Spleen (tissue), 11 donors: ENCODE measurements around the gene NUMB. TPM values are rescaled to one million over a fixed set of nuclear protein-coding genes. Genes with fewer than 3 reads are reported as not detected.
A peak's percentile ranks its signal among the peaks of the same experiment; 100 is the strongest.

Experiments used
- DNase-seq: peaks from one replicate; pipeline ENCODE4 v3.0.0-alpha.2; 2020
- H3K27ac ChIP-seq, 8 donors: fragments of 200-600 bp; sonication (generic) in 7 of 8; 1 replicate in 4 of 8; 2 replicates in 4 of 8; pipeline versions ENCODE4 v1.5.0 to v1.8.0; 2016 to 2021; ENCODE audit warnings: inconsistent platforms in 4 of 8, mild to moderate bottlenecking in 4 of 8, moderate library complexity in 1 of 8
- H3K27me3 ChIP-seq, 7 donors: fragments of 200-600 bp; sonication (generic) in 6 of 7; replicated peaks in 1 of 7; 1 replicate in 4 of 7; 2 replicates in 3 of 7; pipeline versions ENCODE4 v1.5.0 to v1.8.0; 2016 to 2021; ENCODE audit warnings: inconsistent platforms in 3 of 7, mild to moderate bottlenecking in 1 of 7
- H3K36me3 ChIP-seq, 6 donors: fragments of 200-600 bp; sonication (generic) in 5 of 6; 1 replicate in 4 of 6; 2 replicates in 2 of 6; pipeline versions ENCODE4 v1.5.0 to v1.8.0; 2016 to 2021; ENCODE audit warnings: inconsistent platforms in 2 of 6
- H3K4me1 ChIP-seq, 6 donors: fragments of 200-600 bp; sonication (generic) in 5 of 6; 1 replicate in 3 of 6; 2 replicates in 3 of 6; pipeline versions ENCODE4 v1.5.0 to v1.8.0; 2016 to 2021; ENCODE audit warnings: inconsistent platforms in 3 of 6
- H3K4me3 ChIP-seq, 8 donors: fragments of 200-600 bp; sonication (generic) in 7 of 8; 1 replicate in 4 of 8; 2 replicates in 4 of 8; pipeline versions ENCODE4 v1.5.0 to v1.8.0; 2016 to 2021; ENCODE audit warnings: inconsistent platforms in 4 of 8, mild to moderate bottlenecking in 4 of 8, moderate library complexity in 2 of 8
- H3K9me3 ChIP-seq, 8 donors: fragments of 200-600 bp; sonication (generic) in 7 of 8; 1 replicate in 4 of 8; 2 replicates in 4 of 8; pipeline versions ENCODE4 v1.5.0 to v1.8.0; 2016 to 2021; ENCODE audit warnings: inconsistent platforms in 4 of 8
- CTCF ChIP-seq, 11 experiments: fragments of 200-600 bp in 7 of 11; fragments of 450-650 bp in 4 of 11; sonication (generic) in 4 of 11; IDR thresholded peaks in 8 of 11; conservative IDR thresholded peaks in 3 of 11; 1 replicate in 7 of 11; 2 replicates in 4 of 11; pipeline versions ENCODE4 v1.4.0 to v1.8.0; 2016 to 2021; ENCODE audit warnings: antibody characterized with exemption in 11 of 11, inconsistent platforms in 4 of 11, mild to moderate bottlenecking in 1 of 11
- POLR2A ChIP-seq, 3 donors: fragments of 450-650 bp; IDR thresholded peaks; one replicate each; pipeline ENCODE4 v1.5.1; 2017; ENCODE audit warnings: antibody characterized with exemption in 3 of 3, mild to moderate bottlenecking in 1 of 3
- POLR2AphosphoS5 ChIP-seq, 3 donors: sonication (generic); formaldehyde crosslinking; IDR thresholded peaks; one replicate each; pipeline ENCODE4 v1.5.1; 2017; ENCODE audit warnings: antibody characterized with exemption in 3 of 3
- WGBS, 5 donors: extraction: QIAGEN DNeasy Blood & Tissue Kit in 3 of 5; methylation state at CpG; one replicate each; pipeline versions ENCODE4 v1.1.5 to v1.1.7; 2013 to 2018; 5-methylcytosine and 5-hydroxymethylcytosine counted together
- intact Hi-C: fragments of 100-400 bp; cut with DNase I; formaldehyde crosslinking; loops from one replicate; pipeline ENCODE4 v1.15.0; 2023; ENCODE audit warnings: low total_unique reads
- polyA plus RNA-seq, 3 donors: library from polyadenylated mRNA; stranded (reverse); fragments of 200-250 nt; gene quantifications; one replicate each; pipeline ENCODE4 v1.2.1, GENCODE V29; 2013
- total RNA-seq, 7 donors: library from RNA; depleted of rRNA in 3 of 7; stranded (reverse); fragments of >200 nt in 3 of 7; fragmentation: NEBNext Ultra II Directional in 4 of 7; extraction: Animal tissue kit (Norgen Biotek cat#: 25700) in 4 of 7; gene quantifications; one replicate each; pipeline versions ENCODE4 v1.1.0 to v1.2.1, GENCODE V29; 2016 to 2021
- donor health status: healthy with polysubstance abuse.
- donor health status: DM: no; HTN: no; CAD: no; lungs with moderate emphysema.
- donor health status: DM: no; HTN: no; CAD: no.
- donor health status: Bipolar disorder and iron deficiency.
- donor health status: healthy.
- donor health status: DM: no; HTN: no; CAD: no.
- donor health status: DM: yes; HTN: yes; CAD: no.

NUMB gene
- total and polyA plus RNA-seq, 10 donors = 19.8 to 165 (median 92.9) TPM

GRCh38 chr14:73277376-73277775 is 181.0 kb downstream of the NUMB start:
- intact Hi-C loops = no loop called here
- Histone ChIP-seq H3K4me3 (no peak overlapping the region), H3K36me3 (peaks cover 5 to 100% (median 80%) of the 10 kb centered on the region in 6 donors), H3K4me1 (no peaks in the 10 kb centered on the region), H3K27me3 (no peaks in the 10 kb centered on the region), H3K9me3 (no peaks in the 10 kb centered on the region), H3K27ac (no peak overlapping the region)
- no peak for DNase-seq
- TF ChIP-seq POLR2A (IDR thresholded peaks at IDR 0.05) (no peak), POLR2AphosphoS5 (IDR thresholded peaks at IDR 0.05) (no peak), CTCF (IDR thresholded peaks at IDR 0.05 in 8 of 11, conservative IDR thresholded peaks at IDR 0.05 in 3 of 11) (no peak)
- 88 to 100% (median 94%) methylated on average over 2 of the region's 2 CpGs for WGBS, 5 donors

GRCh38 chr14:73276836-73277235 is 181.5 kb downstream of the NUMB start:
- Histone ChIP-seq H3K9me3 (no peaks in the 10 kb centered on the region), H3K36me3 (peaks cover 5 to 100% (median 75%) of the 10 kb centered on the region in 6 donors), H3K4me1 (no peaks in the 10 kb centered on the region), H3K27ac (no peak overlapping the region), H3K27me3 (no peaks in the 10 kb centered on the region), H3K4me3 (no peak overlapping the region)
- TF ChIP-seq POLR2AphosphoS5 (IDR thresholded peaks at IDR 0.05) (peak in 2 of 3 donors; percentile 35 to 42), POLR2A (IDR thresholded peaks at IDR 0.05) (no peak), CTCF (IDR thresholded peaks at IDR 0.05 in 8 of 11, conservative IDR thresholded peaks at IDR 0.05 in 3 of 11) (no peak)
- 87 to 97% (median 95%) methylated on average over 7 of the region's 7 CpGs for WGBS, 5 donors
- DNase-seq = no peak
- intact Hi-C loops = no loop called here

GRCh38 chr14:73273799-73274198 is 184.5 kb downstream of the NUMB start:
- TF ChIP-seq CTCF (IDR thresholded peaks at IDR 0.05 in 8 of 11, conservative IDR thresholded peaks at IDR 0.05 in 3 of 11) = no peak
- no peak for TF ChIP-seq POLR2A (IDR thresholded peaks at IDR 0.05)
- no peak for TF ChIP-seq POLR2AphosphoS5 (IDR thresholded peaks at IDR 0.05)
- no peaks in the 10 kb centered on the region for H3K27me3 ChIP-seq
- WGBS, 5 donors = 69 to 92% (median 78%) methylated on average over 4 of the region's 4 CpGs
- peaks cover 5 to 78% (median 51%) of the 10 kb centered on the region in 6 donors for H3K36me3 ChIP-seq
- peaks cover 3 to 19% (median 9%) of the 10 kb centered on the region in 6 donors for H3K4me1 ChIP-seq
- H3K4me3 ChIP-seq = no peak overlapping the region
- DNase-seq = no peak
- H3K9me3 ChIP-seq = no peaks in the 10 kb centered on the region
- H3K27ac ChIP-seq = peak overlapping the region in 1 of 8 donors; percentile 17
- intact Hi-C loops = no loop called here

- Histone ChIP-seq H3K4me1 (peaks cover 3 to 19% (median 9%) of the 10 kb centered on the region in 6 donors), H3K36me3 (peaks cover 5 to 77% (median 39%) of the 10 kb centered on the region in 6 donors), H3K27me3 (no peaks in the 10 kb centered on the region), H3K27ac (no peak overlapping the region), H3K4me3 (no peak overlapping the region), H3K9me3 (no peaks in the 10 kb centered on the region)
- no peak for DNase-seq
- 85 to 92% (median 89%) methylated on average over 6 of the region's 6 CpGs for WGBS, 5 donors
- intact Hi-C loops = no loop called here
- TF ChIP-seq POLR2AphosphoS5 (IDR thresholded peaks at IDR 0.05) (peak; percentile 16 to 70 (median 33)), POLR2A (IDR thresholded peaks at IDR 0.05) (no peak)
These were observed 186.0 kb downstream of the NUMB start for GRCh38 chr14:73272393-73272792.
